Left lung (tissue), 10 donors: ENCODE results near the gene SPRING1. TPM values are rescaled to one million over a fixed set of nuclear protein-coding genes. Genes with fewer than 3 reads are reported as not detected.
"Not testable (repeated sequence)": the region's sequence is repeated elsewhere in the genome, so short reads cannot be mapped to it uniquely, and the experiment has no call there.

Experiments used
- ATAC-seq: fragments of 200-7000 bp; cut with Tn5 transposase; one replicate; pipeline ENCODE4 v1.9.1; 2020; ENCODE audit warnings: moderate library complexity
- DNase-seq, 4 donors: peaks; one replicate each; pipeline ENCODE4 v3.0.0-alpha.2; 2013 to 2020
- H3K27ac ChIP-seq, 2 donors: fragments of 200-600 bp; sonication (generic) in 1 of 2; one replicate each; pipeline versions ENCODE4 v1.5.0 to v1.8.0; 2020 to 2021
- H3K27me3 ChIP-seq, 2 donors: fragments of 200-600 bp; sonication (generic) in 1 of 2; one replicate each; pipeline versions ENCODE4 v1.5.0 to v1.8.0; 2020 to 2021
- H3K36me3 ChIP-seq, 2 donors: fragments of 200-600 bp; sonication (generic) in 1 of 2; one replicate each; pipeline versions ENCODE4 v1.5.0 to v1.8.0; 2020 to 2021
- H3K4me1 ChIP-seq, 2 donors: fragments of 200-600 bp; one replicate each; pipeline ENCODE4 v1.8.0; 2021
- H3K4me3 ChIP-seq, 2 donors: fragments of 200-600 bp; sonication (generic) in 1 of 2; one replicate each; pipeline versions ENCODE4 v1.5.0 to v1.8.0; 2020 to 2021; ENCODE audit warnings: mild to moderate bottlenecking in 1 of 2
- H3K9me3 ChIP-seq, 2 donors: fragments of 200-600 bp; sonication (generic) in 1 of 2; one replicate each; pipeline versions ENCODE4 v1.5.0 to v1.8.0; 2020 to 2021
- intact Hi-C, 2 donors: fragments of 100-400 bp; cut with DNase I; formaldehyde crosslinking; loops; one replicate each; pipeline versions ENCODE4 v1.11.2 to v1.14.2; 2022
- polyA plus RNA-seq, 6 donors: library from polyadenylated mRNA; unstranded; fragments of 120-200 nt; gene quantifications; one replicate each; pipeline ENCODE4 v1.2.1, GENCODE V29; 2013; ENCODE audit not compliant: insufficient read length in 6 of 6
- total RNA-seq, 2 donors: library from RNA; stranded (reverse); fragmentation: NEBNext Ultra II Directional; extraction: Animal tissue kit (Norgen Biotek cat#: 25700); gene quantifications; one replicate each; pipeline ENCODE4 v1.2.1, GENCODE V29; 2021
- TF ChIP-seq, protein P1 (sequence below), 2 donors: fragments of 200-600 bp; sonication (generic) in 1 of 2; IDR thresholded peaks; one replicate each; pipeline versions ENCODE4 v1.5.0 to v1.8.0; 2021; ENCODE audit warnings: antibody characterized with exemption in 2 of 2
- donor health status: DM: no; HTN: yes; CAD: no.
- donor health status: DM: no; HTN: no; CAD: no.

The SPRING1 gene
- total and polyA plus RNA-seq, 8 donors, result 20.7 to 90.5 (median 31.1) TPM

DNA sequence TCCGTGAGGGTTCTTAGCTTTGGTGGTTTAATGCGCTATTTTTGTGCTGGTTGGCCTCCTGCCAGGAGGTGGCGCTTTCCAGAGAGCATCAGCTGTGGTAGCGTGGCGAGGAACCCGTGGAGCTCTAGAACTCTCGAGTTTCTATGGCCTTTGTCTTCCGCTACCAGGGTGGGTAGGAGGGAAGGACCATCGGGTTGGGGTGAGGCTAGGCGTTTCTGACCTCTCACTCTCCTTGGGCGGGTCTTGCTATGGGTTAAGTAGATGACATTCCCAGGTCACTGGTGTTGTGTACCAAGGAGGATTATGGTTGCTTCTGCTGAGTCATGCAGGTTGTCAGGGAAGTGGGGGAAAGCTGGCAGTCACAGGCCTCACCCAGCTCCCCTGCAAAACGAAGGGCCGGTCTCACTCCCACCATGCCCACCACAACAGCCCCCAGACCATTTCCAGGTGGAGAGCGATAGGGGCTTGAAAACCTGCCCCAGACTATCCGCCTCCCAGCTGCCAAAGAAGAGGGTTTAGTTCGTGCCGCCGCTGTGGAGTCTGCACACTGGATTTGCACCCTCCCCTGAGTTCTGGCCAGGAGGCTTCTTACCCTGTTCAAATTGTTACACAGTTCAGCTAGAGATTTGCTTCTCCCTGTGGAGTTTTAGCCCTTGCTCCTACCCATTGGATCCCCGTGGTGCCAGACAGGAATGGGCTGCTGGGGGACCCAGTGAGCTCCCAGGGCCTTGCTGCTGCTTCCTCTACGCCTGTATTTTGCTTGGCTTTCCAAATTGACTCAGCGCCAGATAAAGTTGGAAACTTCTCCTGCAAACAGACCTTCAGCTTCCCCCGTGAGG is 22.1 kb upstream of the SPRING1 start:
- ATAC-seq (no peak), DNase-seq (no peak)
- intact Hi-C loops, result no loop called here
- Histone ChIP-seq H3K9me3 (no peaks in the 10 kb centered on the region), H3K4me3 (no peak overlapping the region), H3K27ac (no peak overlapping the region), H3K27me3 (no peaks in the 10 kb centered on the region), H3K36me3 (no peaks in the 10 kb centered on the region), H3K4me1 (no peaks in the 10 kb centered on the region)
- TF ChIP-seq, protein P1, sequence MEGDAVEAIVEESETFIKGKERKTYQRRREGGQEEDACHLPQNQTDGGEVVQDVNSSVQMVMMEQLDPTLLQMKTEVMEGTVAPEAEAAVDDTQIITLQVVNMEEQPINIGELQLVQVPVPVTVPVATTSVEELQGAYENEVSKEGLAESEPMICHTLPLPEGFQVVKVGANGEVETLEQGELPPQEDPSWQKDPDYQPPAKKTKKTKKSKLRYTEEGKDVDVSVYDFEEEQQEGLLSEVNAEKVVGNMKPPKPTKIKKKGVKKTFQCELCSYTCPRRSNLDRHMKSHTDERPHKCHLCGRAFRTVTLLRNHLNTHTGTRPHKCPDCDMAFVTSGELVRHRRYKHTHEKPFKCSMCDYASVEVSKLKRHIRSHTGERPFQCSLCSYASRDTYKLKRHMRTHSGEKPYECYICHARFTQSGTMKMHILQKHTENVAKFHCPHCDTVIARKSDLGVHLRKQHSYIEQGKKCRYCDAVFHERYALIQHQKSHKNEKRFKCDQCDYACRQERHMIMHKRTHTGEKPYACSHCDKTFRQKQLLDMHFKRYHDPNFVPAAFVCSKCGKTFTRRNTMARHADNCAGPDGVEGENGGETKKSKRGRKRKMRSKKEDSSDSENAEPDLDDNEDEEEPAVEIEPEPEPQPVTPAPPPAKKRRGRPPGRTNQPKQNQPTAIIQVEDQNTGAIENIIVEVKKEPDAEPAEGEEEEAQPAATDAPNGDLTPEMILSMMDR (IDR thresholded peaks at IDR 0.05), result no peak

DNA sequence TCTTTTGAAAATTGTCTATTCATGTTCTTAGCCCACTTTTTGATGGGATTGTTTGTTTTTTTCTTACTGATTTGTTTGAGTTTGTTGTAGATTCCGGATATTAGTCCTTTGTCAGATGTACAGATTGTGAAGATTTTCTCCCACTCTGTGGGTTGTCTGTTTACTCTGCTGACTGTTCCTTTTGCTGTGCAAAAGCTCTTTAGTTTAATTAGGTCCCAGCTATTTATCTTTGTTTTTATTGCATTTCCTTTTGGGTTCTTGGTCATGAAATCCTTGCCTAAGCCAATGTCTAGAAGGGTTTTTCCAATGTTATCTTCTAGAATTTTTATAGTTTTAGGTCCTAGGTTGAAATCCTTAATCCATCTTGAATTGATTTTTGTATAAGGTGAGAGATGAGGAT is 16.9 kb upstream of the SPRING1 start:
- intact Hi-C loops, DNase-seq, H3K9me3 ChIP-seq, H3K27me3 ChIP-seq, H3K27ac ChIP-seq, H3K4me3 ChIP-seq, H3K36me3 ChIP-seq, ATAC-seq, H3K4me1 ChIP-seq: not testable (repeated sequence)

- H3K27me3 ChIP-seq, H3K36me3 ChIP-seq, H3K27ac ChIP-seq, ATAC-seq, H3K9me3 ChIP-seq, H3K4me3 ChIP-seq, DNase-seq, H3K4me1 ChIP-seq, intact Hi-C loops: not testable (repeated sequence)
Measured at GRCh38 chr12:116754097-116754496, 16.2 kb upstream of the SPRING1 start.

DNA sequence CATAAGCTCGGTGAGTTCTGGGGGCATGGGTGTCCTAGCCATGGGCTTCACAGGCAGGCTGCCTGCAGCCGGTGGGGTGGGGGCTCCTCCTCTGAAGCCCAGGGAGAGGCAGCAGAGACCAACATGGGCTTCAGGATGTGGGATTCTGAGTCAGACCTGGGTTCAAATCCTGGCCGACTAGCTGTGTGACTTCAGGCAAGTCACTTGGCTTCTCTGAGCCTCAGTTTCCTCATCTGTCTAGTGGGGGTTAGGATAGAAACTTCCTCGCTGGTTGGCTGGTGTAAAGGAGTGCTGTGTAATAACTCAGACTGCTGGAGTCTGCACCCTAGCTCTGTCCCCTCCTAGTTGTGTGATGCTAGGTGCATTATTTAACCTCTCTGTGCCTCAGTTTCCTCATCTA is 12.4 kb upstream of the SPRING1 start:
- ATAC-seq (no peak), DNase-seq (no peak)
- intact Hi-C loops, result no loop called here
- no peak overlapping the region for H3K27ac ChIP-seq
- no peaks in the 10 kb centered on the region for H3K9me3 ChIP-seq
- TF ChIP-seq, protein P1 (IDR thresholded peaks at IDR 0.05), result no peak
- H3K4me3 ChIP-seq, result no peak overlapping the region
- no peaks in the 10 kb centered on the region for H3K36me3 ChIP-seq
- H3K4me1 ChIP-seq, result no peaks in the 10 kb centered on the region
- no peaks in the 10 kb centered on the region for H3K27me3 ChIP-seq

GRCh38 chr12:116749884-116750283 is 12.0 kb upstream of the SPRING1 start:
- Histone ChIP-seq H3K27me3 (no peaks in the 10 kb centered on the region), H3K36me3 (no peaks in the 10 kb centered on the region), H3K9me3 (no peaks in the 10 kb centered on the region), H3K4me1 (no peaks in the 10 kb centered on the region), H3K27ac (no peak overlapping the region), H3K4me3 (no peak overlapping the region)
- intact Hi-C loops, result no loop called here
- DNase-seq (no peak), ATAC-seq (no peak)
- TF ChIP-seq, protein P1 (IDR thresholded peaks at IDR 0.05), result no peak

DNA sequence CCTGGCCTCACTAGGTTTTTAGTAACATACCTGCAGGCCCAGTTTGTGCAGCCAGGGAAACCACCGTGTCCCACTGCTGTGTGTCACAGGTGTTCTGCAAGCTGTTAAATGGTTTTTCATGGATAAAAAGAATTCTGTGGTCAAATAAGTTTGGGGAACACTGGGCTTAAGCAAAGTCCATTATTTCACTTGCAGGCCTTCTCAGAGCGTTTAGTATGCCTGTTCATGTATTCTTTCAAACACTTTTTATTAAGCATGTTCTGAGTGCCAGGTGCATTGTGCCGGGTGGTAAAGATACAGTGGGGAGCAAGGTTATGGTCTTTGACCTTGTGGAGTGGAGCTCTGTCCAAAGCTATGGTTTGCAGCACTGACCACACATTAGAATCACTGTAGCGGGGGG is 7.7 kb upstream of the SPRING1 start:
- intact Hi-C loops, result no loop called here
- DNase-seq (no peak), ATAC-seq (no peak)
- no peaks in the 10 kb centered on the region for H3K4me1 ChIP-seq
- H3K27ac ChIP-seq, result no peak overlapping the region
- TF ChIP-seq, protein P1 (IDR thresholded peaks at IDR 0.05), result no peak
- H3K9me3 ChIP-seq, result no peaks in the 10 kb centered on the region
- no peaks in the 10 kb centered on the region for H3K36me3 ChIP-seq
- H3K27me3 ChIP-seq, result no peaks in the 10 kb centered on the region
- H3K4me3 ChIP-seq, result no peak overlapping the region
